MM.1S (cell line): ENCODE data around the gene CFAP126.
"Not testable (repeated sequence)": the region's sequence is repeated elsewhere in the genome, so short reads cannot be mapped to it uniquely, and the experiment has no call there.

Experiments used
- DNase-seq: peaks from one replicate; pipeline ENCODE4 v3.0.0-alpha.2; 2015
- H2AFZ ChIP-seq: fragments of 300-600 bp; sonication (generic); 2 replicates; pipeline ENCODE4 v1.6.0; 2016; ENCODE audit warnings: antibody characterized with exemption, low read length
- H3F3A ChIP-seq: fragments of 300-600 bp; sonication (generic); 2 replicates; pipeline ENCODE4 v1.6.1; 2016; ENCODE audit warnings: mild to moderate bottlenecking, antibody characterized with exemption, low read length, moderate library complexity, mixed read lengths; ENCODE audit not compliant: insufficient read depth
- H3K27ac ChIP-seq: fragments of 300-600 bp; sonication (generic); 2 replicates; pipeline ENCODE4 v1.5.1; 2016; ENCODE audit warnings: mild to moderate bottlenecking, low read length
- H3K27me3 ChIP-seq: fragments of 300-600 bp; sonication (generic); replicated peaks from 2 replicates; pipeline ENCODE4 v1.6.0; 2016; ENCODE audit warnings: low read length; ENCODE audit not compliant: insufficient read depth
- H3K36me3 ChIP-seq: fragments of 300-600 bp; sonication (generic); replicated peaks from 2 replicates; pipeline ENCODE4 v1.6.1; 2016; ENCODE audit warnings: mild to moderate bottlenecking, low read length, mixed read lengths; ENCODE audit not compliant: insufficient read depth
- H3K4me1 ChIP-seq: fragments of 300-600 bp; sonication (generic); 2 replicates; pipeline ENCODE4 v1.6.1; 2016; ENCODE audit warnings: low read length, mixed read lengths
- H3K4me2 ChIP-seq: fragments of 300-600 bp; sonication (generic); 2 replicates; pipeline ENCODE4 v1.6.0; 2016; ENCODE audit warnings: low read depth, low read length
- H3K4me3 ChIP-seq: fragments of 300-600 bp; sonication (generic); 2 replicates; pipeline ENCODE4 v1.5.1; 2016; ENCODE audit warnings: low read length, mixed read lengths
- H3K79me2 ChIP-seq: fragments of 300-600 bp; sonication (generic); 2 replicates; pipeline ENCODE4 v1.6.1; 2016; ENCODE audit warnings: mixed run types, low read length, mixed read lengths
- H3K9ac ChIP-seq: fragments of 300-600 bp; sonication (generic); 2 replicates; pipeline ENCODE4 v1.6.1; 2016; ENCODE audit warnings: low read length, mixed read lengths
- H3K9me2 ChIP-seq: fragments of 300-600 bp; sonication (generic); replicated peaks from 2 replicates; pipeline ENCODE4 v1.6.1; 2016; ENCODE audit warnings: mild to moderate bottlenecking, low read length, mixed read lengths; ENCODE audit not compliant: insufficient read depth
- H3K9me3 ChIP-seq: fragments of 300-600 bp; sonication (generic); replicated peaks from 2 replicates; pipeline ENCODE4 v1.6.1; 2016; ENCODE audit warnings: mild to moderate bottlenecking, low read length, mixed read lengths; ENCODE audit not compliant: insufficient read depth
- H4K20me1 ChIP-seq: fragments of 300-600 bp; sonication (generic); 2 replicates; pipeline ENCODE4 v1.6.1; 2016; ENCODE audit warnings: mild to moderate bottlenecking, low read length, moderate library complexity, mixed read lengths; ENCODE audit not compliant: insufficient read depth
- EZH2 ChIP-seq: fragments of 300-600 bp; sonication (generic); optimal IDR thresholded peaks from 2 replicates; pipeline ENCODE3; 2017; ENCODE audit warnings: low read depth, mild to moderate bottlenecking, antibody characterized with exemption, low read length, mixed read lengths
- EZH2phosphoT487 ChIP-seq: fragments of 300-600 bp; sonication (generic); IDR thresholded peaks from 2 replicates; pipeline ENCODE4 v1.6.1; 2018; ENCODE audit warnings: antibody characterized with exemption, low read length
- TF ChIP-seq, protein P1 (sequence below): fragments of 300-600 bp; sonication (generic); IDR thresholded peaks from 2 replicates; pipeline ENCODE4 v1.5.1; 2016; ENCODE audit warnings: antibody characterized with exemption, low read length, mixed read lengths

The CFAP126 gene

DNA sequence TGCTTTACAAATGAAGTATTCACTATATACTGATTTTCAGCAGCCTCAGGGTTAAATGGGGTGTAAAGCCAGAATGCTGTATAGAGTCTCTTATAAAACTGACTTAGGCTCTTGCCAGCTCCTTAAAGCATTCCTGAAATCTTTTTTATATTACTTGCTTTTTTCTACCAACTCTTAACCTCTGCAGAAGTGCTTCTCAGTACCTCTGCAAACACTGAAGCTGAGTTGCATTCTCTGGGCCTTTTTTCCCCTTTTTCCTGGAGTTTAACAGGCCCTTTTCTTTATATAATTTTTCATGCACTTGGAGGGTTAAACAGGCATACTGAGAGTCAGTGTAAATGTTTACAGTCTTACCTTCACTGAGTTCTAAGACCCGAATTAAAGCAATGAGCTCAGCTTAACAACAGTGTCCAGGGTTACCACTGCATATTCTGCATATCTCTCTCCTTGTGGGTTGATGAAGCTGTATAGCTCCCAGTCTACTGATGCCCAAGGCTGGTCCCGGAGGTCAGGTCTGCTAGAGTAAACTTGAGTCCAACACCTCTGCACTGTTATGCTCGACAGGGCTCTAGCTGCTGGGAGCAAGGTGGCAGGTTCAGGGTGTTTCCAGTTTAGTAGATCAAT lies 40.9 kb upstream of the CFAP126 start:
- no peaks in the 10 kb centered on the region for H4K20me1 ChIP-seq
- DNase-seq = no peak
- H3K9me2 ChIP-seq = no peaks in the 10 kb centered on the region
- no peaks in the 10 kb centered on the region for H3K9me3 ChIP-seq
- peaks cover 7% of the 10 kb centered on the region for H3K4me1 ChIP-seq
- H3K79me2 ChIP-seq = no peaks in the 10 kb centered on the region
- H3F3A ChIP-seq = peaks cover 4% of the 10 kb centered on the region; the same call in 1 of the 2 replicates
- H3K9ac ChIP-seq = no peak overlapping the region
- H2AFZ ChIP-seq = no peak overlapping the region
- no peak overlapping the region for H3K4me3 ChIP-seq
- no peaks in the 10 kb centered on the region for H3K27me3 ChIP-seq
- H3K4me2 ChIP-seq = no peak overlapping the region
- no peaks in the 10 kb centered on the region for H3K36me3 ChIP-seq
- TF ChIP-seq EZH2 = no peak
- no peak for TF ChIP-seq EZH2phosphoT487
- TF ChIP-seq, protein P1, sequence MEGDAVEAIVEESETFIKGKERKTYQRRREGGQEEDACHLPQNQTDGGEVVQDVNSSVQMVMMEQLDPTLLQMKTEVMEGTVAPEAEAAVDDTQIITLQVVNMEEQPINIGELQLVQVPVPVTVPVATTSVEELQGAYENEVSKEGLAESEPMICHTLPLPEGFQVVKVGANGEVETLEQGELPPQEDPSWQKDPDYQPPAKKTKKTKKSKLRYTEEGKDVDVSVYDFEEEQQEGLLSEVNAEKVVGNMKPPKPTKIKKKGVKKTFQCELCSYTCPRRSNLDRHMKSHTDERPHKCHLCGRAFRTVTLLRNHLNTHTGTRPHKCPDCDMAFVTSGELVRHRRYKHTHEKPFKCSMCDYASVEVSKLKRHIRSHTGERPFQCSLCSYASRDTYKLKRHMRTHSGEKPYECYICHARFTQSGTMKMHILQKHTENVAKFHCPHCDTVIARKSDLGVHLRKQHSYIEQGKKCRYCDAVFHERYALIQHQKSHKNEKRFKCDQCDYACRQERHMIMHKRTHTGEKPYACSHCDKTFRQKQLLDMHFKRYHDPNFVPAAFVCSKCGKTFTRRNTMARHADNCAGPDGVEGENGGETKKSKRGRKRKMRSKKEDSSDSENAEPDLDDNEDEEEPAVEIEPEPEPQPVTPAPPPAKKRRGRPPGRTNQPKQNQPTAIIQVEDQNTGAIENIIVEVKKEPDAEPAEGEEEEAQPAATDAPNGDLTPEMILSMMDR = no peak
- H3K27ac ChIP-seq = no peak overlapping the region

DNA sequence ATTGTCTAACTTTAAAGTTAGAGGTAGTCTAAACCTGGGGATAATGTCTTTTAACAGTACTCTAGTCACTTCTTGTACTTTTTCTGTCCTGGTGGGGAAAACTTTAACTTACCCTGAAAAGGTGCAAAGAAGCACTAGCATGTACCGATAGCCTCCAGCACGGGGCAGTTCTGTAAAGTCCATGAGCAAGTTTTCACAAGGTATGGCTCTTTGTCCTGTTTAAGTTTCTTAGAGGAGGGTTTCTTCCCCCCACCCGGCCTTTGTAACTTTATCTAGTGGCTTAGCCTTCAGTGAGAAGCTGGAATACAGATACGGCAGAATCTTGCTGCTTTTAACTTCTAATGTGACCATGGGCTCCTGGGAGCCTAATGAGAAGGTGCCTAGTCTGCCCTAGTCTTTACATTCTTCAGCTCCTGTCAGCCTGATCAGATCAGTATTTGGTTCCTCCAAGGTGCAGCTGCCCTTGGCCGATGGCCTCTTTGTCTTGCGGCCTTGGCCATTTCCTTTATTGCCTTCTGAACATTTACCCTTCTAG lies 39.8 kb upstream of the CFAP126 start:
- TF ChIP-seq EZH2 = no peak
- TF ChIP-seq EZH2phosphoT487 = no peak
- TF ChIP-seq, protein P1 = no peak
- no peaks in the 10 kb centered on the region for H3K9me3 ChIP-seq
- peaks cover 7% of the 10 kb centered on the region for H3K4me1 ChIP-seq
- no peak overlapping the region for H3K9ac ChIP-seq
- no peaks in the 10 kb centered on the region for H3K9me2 ChIP-seq
- no peaks in the 10 kb centered on the region for H3K27me3 ChIP-seq
- no peak overlapping the region for H3K27ac ChIP-seq
- H3K79me2 ChIP-seq = no peaks in the 10 kb centered on the region
- no peak overlapping the region for H3K4me3 ChIP-seq
- DNase-seq = no peak
- H2AFZ ChIP-seq = no peak overlapping the region
- peaks cover 4% of the 10 kb centered on the region; the same call in 1 of the 2 replicates for H3F3A ChIP-seq
- no peaks in the 10 kb centered on the region for H4K20me1 ChIP-seq
- no peaks in the 10 kb centered on the region for H3K36me3 ChIP-seq
- H3K4me2 ChIP-seq = no peak overlapping the region

DNA sequence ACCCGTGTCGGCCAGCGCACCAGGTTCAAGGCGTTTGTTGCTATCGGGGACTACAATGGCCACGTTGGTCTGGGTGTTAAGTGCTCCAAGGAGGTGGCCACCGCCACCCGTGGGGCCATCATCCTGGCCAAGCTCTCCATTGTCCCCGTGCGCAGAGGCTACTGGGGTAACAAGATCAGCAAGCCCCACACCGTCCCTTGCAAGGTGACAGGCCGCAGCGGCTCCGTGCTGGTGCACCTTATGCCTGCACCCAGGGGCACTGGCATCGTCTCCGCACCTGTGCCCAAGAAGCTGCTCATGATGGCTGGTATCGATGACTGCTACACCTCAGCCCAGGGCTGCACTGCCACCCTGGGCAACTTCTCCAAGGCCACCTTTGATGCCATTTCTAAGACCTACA lies 38.9 kb upstream of the CFAP126 start:
- H3K4me3 ChIP-seq, H3K9ac ChIP-seq, DNase-seq, H3K4me1 ChIP-seq, H4K20me1 ChIP-seq, H3K4me2 ChIP-seq, H3K79me2 ChIP-seq, H3K9me3 ChIP-seq, H3K36me3 ChIP-seq, H3K27me3 ChIP-seq, H3F3A ChIP-seq, H2AFZ ChIP-seq, H3K9me2 ChIP-seq, H3K27ac ChIP-seq: not testable (repeated sequence)

DNA sequence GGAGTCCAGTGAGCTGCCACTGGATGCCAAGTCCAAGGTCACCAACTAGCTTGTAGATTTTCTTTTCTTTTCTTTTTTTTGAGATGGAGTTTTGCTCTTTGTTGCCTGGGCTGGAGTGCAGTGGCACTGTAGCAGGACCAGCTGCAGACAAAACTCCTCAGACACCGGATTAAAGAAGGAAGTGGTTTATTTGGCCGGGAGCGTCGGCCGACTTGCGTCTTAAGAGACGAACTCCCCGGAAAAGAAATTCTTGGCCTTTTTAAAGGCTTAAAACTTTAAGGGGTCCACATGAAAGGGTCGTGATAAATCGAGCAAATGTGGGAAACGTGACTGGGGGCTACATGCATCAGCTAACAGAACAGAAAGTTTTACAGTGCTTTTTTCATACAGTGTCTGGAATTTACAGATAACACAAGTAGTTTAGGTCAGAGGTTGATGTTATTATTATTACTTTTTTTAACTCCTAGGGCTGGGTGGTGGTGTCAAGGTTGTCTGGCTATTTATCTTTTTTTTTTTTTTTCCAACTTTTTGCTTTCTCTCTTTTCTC lies 36.4 kb upstream of the CFAP126 start:
- no peaks in the 10 kb centered on the region for H4K20me1 ChIP-seq
- TF ChIP-seq, protein P1 = no peak
- TF ChIP-seq EZH2 = no peak
- no peak for TF ChIP-seq EZH2phosphoT487
- no peak overlapping the region for H2AFZ ChIP-seq
- H3F3A ChIP-seq = peaks cover 14% of the 10 kb centered on the region
- no peaks in the 10 kb centered on the region for H3K4me1 ChIP-seq
- no peak overlapping the region for H3K4me3 ChIP-seq
- no peaks in the 10 kb centered on the region for H3K27me3 ChIP-seq
- no peaks in the 10 kb centered on the region for H3K36me3 ChIP-seq
- no peaks in the 10 kb centered on the region for H3K9me2 ChIP-seq
- no peaks in the 10 kb centered on the region for H3K9me3 ChIP-seq
- H3K79me2 ChIP-seq = no peaks in the 10 kb centered on the region; the same call in 1 of the 2 replicates
- DNase-seq = no peak
- H3K9ac ChIP-seq = no peak overlapping the region
- H3K4me2 ChIP-seq = no peak overlapping the region
- H3K27ac ChIP-seq = no peak overlapping the region
